ENCODE results near the gene CACNA2D1.

Gene CACNA2D1

GRCh38 chr7:82443547-82444219, at the start of gene CACNA2D1:
Gene CACNA2D1, minus strand, starts transcription at chr7:82443777.
- DNase-seq (ENCODE audit: low spot score) (peak; percentile 96), FAIRE-seq (no peak)

DNA sequence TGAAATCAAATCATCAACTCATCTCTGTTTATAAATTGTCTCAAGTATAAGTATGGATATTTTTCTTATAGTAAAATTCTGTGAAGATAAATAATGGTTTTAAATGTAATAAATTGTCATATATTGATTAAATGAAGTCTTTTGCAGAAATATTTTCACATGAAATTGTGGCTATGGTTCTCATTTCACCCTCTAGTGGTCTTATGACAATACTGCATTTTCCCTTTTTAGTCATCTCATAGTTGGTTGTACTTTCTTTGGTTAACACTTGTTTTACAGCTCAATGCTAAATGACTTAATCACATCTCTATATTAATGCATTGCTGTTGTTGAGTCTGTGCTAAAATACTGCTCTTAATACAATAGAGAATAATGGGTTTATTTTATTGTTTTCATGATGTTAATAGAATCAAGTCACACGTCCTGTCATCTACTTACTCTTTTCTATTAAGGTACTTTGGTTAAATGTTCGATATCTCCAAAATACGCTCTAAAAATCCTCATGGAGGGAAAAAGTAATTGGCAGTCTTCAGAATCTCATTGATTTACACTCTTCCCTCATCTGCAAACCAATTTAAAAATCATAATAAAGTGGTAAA, 38.0 kb upstream of the CACNA2D1 start:
- FAIRE-seq: peak; percentile 92
- peak; percentile 42 for DNase-seq (ENCODE audit: low spot score)

DNA sequence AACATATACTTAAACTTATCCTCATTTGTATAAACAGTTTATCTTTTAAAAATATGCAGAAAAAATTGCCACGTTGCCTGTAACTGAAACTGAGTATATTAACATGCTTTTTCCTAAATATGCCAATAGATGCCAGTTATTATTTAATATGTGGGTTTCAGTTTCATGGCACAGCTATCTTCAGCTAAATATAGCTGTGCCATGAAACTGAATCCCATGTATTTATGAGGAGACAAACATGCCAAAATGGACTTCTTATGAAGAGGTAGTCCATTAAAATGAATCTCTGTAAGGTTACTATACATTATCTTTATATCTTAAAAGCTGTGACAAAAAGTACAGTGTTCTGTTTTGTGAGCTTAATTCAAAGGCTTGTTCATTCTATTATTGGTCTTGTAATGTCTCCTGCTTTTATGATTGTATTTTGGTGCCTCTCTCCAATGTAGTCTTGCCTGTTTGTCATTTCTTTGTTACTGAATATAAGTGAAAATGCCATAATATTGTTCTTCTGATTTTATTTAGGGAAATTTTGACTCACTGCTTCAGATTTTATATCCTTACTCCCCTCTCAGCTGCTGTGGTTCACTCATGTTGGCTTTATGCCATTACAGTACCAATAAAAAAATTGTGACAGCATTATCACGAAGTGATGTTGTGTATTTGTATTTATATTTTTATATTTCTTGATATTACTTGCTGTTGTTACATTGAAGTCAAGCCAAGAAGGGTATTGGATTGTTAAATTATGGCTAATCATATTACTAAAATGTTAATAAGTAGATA, 34.3 kb upstream of the CACNA2D1 start:
- DNase-seq (ENCODE audit: low spot score): no peak
- no peak for FAIRE-seq

DNA sequence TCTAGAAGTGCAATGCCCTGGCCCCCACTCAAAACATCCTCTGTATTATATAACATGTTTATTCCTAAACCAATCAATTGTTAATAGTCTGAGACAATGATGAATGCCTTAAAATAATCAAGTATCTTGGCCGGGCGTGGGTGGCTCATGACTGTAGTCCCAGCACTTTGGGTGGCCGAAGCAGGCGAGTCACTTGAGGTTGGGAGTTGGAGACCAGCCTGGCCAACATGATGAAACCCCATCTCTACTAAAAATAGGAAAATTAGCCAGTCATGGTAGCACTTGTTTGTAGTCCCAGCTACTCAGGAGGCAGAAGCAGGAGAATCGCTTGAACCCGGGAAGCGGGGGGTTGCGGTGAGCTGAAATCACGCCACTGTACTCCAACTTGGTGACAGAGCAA, 29.4 kb upstream of the CACNA2D1 start:
- DNase-seq (ENCODE audit: low spot score): no peak
- FAIRE-seq: no peak

GRCh38 chr7:82471351-82472020, 27.9 kb upstream of the CACNA2D1 start:
- DNase-seq (ENCODE audit: low spot score) (no peak), FAIRE-seq (no peak)

DNA sequence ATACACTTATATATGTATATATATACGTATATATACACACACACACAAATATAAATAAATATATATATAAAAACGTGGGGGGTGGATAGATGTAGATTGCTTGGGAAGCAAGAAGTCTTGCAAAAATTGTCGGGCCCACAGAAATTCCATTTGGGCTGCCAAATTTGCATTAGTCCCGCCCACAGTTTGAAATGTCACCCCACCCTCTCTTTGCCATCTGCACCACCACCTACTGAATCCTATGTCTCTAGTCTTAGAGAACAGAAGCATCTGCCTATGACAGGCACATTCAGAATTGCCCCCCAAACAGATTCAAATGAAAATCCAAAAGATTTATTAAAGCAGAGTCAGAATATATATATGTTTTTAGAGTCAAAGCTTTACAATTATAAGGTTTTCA, 25.6 kb upstream of the CACNA2D1 start:
- FAIRE-seq (peak; percentile 46), DNase-seq (ENCODE audit: low spot score) (no peak)

GRCh38 chr7:82468435-82468834, 24.9 kb upstream of the CACNA2D1 start:
- DNase-seq (ENCODE audit: low spot score) (no peak), FAIRE-seq (no peak)

DNA sequence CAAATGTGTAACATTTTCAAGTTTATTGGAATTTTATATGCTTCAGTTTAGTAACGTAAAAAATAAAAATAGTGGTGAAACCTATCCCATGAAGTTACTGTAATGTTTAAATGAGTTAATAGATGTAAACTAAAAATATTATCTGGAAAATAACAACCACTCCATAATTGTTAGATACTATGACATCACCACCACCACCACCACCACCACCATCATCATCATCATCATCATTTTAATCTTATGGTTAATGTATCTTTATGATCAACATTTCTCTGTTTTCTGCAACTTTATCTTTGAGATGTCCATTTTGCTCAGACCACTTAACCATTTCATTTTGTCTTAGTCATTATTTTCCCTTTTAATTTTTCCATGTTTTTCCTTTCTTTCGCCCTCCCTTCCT, 23.4 kb upstream of the CACNA2D1 start:
- no peak for FAIRE-seq
- no peak for DNase-seq (ENCODE audit: low spot score)

- DNase-seq (ENCODE audit: low spot score): no peak
- FAIRE-seq: no peak
Measured at GRCh38 chr7:82464372-82464771, 20.8 kb upstream of the CACNA2D1 start.

- FAIRE-seq (no peak), DNase-seq (ENCODE audit: low spot score) (no peak)
Measured at GRCh38 chr7:82455295-82455694, 11.7 kb upstream of the CACNA2D1 start.

DNA sequence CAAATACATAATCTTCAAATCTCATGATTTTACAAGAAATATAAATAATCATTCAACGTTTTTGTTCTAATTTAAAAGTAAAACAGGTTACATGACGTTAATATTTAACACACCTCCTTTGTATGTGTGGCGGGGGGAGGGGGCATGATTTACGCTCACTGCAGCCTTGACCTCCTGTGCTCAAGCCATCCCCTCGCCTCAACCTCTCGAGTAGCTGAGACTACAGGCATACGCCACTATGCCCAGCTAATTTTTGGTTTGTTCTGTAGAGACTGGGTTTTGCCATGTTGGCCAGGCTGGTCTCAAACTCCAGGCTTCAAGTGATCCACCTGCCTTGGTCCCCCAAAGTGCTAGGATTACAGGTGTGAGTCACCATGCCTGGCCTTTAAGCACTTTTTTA, 7.2 kb upstream of the CACNA2D1 start:
- DNase-seq (ENCODE audit: low spot score) (no peak), FAIRE-seq (no peak)

GRCh38 chr7:82449910-82450309, 6.3 kb upstream of the CACNA2D1 start:
- no peak for FAIRE-seq
- DNase-seq (ENCODE audit: low spot score): no peak

DNA sequence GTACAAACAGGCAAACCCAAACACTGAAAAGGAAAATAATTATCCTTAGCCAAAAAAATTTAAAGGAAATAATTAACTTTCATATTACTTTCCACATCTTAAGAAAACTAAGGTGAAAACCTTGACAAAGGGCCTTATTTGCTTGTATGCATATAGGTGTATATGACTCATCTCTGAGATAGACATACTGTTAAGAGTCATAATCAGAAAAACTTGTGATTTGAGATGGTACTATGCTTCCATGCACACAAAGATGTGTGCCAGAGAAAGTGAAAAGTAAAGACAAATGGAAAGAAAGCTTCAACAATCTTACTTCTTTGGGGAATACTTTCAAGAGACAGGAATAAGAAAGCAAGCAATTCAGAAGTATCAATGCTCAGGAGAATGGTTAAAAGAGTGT, 3.3 kb upstream of the CACNA2D1 start:
- DNase-seq (ENCODE audit: low spot score) (no peak), FAIRE-seq (no peak)

GRCh38 chr7:82445271-82445670, 1.7 kb upstream of the CACNA2D1 start:
- FAIRE-seq: no peak
- no peak for DNase-seq (ENCODE audit: low spot score)

DNA sequence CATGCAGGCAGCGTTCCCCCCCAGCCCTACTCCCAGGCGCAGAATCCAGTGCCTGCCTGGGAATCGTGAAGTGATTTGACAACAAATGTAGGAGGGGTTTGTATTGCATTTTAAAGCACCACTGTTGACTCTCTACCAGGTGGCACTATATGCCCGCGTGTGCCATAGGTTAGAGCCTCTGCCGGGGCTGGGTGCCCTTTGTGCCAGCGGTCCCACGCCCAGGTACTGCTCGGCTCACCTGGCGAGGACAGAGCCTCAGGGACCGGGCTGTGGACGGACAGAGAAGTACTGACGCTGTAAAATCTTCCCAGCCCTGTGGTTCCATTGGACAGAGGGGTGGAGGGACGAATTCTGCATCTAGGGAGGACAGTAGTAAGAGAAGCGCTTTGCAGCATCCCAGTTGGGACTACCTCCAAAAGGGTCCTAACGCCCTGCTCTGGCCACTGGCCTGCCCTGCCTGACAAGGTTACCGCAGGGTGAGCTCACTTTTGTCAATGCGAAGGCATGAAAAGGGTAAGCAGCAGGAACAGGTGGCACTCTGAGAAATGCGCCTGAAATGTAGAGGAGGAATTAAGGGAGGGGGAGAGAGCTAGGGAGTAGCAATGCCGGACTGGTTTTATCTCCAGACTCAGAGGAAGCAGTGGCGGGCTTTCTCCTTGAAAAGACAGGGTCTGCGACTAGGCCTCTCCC, 788 bp upstream of the CACNA2D1 start:
- FAIRE-seq (no peak), DNase-seq (ENCODE audit: low spot score) (no peak)

- FAIRE-seq (peak; percentile 96), DNase-seq (ENCODE audit: low spot score) (peak; percentile 82)
Measured at GRCh38 chr7:82443036-82443546, 486 bp downstream of the CACNA2D1 start.

- FAIRE-seq: peak; percentile 46
Measured at GRCh38 chr7:82442492-82443035, 1.0 kb downstream of the CACNA2D1 start.

DNA sequence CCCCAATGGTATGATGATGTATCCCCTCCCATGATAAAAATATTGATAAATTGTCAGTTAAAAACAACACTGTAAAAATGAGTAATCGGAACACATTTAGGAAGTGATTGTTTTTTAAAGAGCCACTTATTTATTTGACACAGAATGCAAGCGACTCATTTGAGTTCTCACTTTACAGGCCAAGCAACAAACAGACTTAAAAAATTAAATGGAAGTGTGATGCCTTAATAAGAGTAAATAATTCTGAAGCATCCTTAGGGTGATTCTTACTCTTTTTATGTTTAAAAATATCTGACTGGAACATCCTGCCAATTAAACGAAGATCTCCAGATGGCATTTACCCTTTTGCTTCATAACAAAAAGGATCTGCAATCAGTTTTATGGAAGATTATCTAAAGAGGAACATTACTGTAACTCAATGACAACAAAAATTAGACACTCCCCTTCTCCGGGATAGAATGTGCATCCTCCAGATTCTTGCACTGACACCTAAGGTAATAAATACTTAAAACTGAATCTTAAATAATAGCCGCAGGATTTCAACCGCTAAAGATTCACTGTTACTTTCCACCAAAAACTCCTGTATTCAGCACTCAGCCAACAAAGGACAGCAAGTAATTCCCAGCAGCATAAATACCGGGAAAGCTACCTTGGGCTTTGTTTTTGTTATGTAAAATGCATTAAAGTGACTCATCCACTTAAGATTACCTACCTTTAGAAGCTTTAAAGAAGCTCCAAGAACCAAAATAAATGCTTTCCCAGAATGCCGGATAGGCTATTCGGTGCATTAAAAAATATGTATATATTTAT, 1.7 kb downstream of the CACNA2D1 start:
- peak; percentile 29 for DNase-seq (ENCODE audit: low spot score)
- no peak for FAIRE-seq

More at GRCh38 chr7:82442492-82443035, 1.0 kb downstream of the CACNA2D1 start:
- peak; percentile 53 for DNase-seq (ENCODE audit: low spot score)

GRCh38 chr7:82438521-82438920, 5.1 kb downstream of the CACNA2D1 start:
- DNase-seq (ENCODE audit: low spot score): no peak
- FAIRE-seq: no peak

DNA sequence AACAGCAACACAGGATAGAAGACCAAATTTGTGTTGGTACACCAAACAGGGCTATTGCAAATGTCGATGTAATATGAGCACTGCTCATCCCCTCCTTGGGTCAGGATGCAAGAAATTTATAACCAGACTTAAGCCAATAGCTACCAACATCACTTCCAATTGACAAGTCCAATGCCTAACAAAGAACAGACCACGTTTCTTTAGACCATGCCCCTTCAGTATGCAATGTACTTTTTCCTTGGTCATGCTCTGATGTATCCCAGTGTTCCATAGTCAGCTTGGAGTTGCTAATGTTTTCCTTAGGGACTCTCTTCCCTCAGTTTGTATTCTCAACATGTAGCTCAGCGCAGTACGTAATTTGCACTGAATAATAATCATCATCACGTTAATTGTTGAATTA, 7.8 kb downstream of the CACNA2D1 start:
- DNase-seq (ENCODE audit: low spot score): no peak
- FAIRE-seq: peak; percentile 91

Measured in urothelium cell line (cell line).